Measurements from ENCODE around the gene ABCD1.
"Not testable (repeated sequence)": the region's sequence is repeated elsewhere in the genome, so short reads cannot be mapped to it uniquely, and the experiment has no call there.

The ABCD1 gene

DNA sequence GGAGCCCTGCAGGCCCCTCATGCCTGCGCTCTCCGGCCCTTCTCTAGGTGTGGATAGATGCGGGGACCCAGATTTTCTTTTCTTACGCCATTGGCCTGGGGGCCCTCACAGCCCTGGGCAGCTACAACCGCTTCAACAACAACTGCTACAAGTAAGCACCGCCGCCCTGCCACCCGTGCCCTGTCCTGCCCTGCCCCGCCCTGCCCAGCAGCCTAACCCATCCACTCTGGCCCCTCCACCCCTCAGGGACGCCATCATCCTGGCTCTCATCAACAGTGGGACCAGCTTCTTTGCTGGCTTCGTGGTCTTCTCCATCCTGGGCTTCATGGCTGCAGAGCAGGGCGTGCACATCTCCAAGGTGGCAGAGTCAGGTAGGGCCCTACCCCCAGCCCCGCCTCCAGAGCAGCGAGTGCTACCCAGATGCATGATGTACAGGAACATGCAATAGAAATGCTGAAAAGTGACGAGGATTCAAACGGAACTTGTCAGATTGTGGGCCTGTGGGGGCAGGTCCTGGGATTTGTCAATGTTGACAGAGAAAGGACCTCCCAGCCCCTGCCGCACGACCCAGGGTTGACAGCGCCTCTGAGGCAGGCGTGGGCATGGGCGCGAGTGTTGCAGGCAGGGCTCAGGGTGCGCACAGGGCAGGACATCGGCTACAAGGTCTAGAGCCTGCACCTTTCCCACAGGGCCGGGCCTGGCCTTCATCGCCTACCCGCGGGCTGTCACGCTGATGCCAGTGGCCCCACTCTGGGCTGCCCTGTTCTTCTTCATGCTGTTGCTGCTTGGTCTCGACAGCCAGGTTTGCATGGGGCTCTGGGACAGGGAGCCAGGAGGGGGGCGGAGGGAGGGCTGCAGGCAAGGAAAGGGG is 31.2 kb upstream of the ABCD1 start:
- no peak for DNase-seq (ENCODE audit: low read depth in 1 of 2, low spot score in 1 of 2)

DNA sequence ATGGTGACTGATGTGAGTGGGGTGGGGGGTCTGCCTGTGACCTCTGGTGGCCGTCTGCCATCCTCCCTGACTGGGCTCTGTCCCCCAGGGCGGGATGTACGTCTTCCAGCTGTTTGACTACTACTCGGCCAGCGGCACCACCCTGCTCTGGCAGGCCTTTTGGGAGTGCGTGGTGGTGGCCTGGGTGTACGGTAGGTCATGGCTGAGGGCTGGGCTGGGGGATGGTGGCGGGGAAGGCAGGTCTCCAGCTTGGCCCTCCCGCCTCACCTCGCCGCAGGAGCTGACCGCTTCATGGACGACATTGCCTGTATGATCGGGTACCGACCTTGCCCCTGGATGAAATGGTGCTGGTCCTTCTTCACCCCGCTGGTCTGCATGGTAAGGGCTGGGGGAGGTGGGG is 30.4 kb upstream of the ABCD1 start:
- not testable (repeated sequence) for DNase-seq (ENCODE audit: low read depth in 1 of 2, low spot score in 1 of 2)

DNA sequence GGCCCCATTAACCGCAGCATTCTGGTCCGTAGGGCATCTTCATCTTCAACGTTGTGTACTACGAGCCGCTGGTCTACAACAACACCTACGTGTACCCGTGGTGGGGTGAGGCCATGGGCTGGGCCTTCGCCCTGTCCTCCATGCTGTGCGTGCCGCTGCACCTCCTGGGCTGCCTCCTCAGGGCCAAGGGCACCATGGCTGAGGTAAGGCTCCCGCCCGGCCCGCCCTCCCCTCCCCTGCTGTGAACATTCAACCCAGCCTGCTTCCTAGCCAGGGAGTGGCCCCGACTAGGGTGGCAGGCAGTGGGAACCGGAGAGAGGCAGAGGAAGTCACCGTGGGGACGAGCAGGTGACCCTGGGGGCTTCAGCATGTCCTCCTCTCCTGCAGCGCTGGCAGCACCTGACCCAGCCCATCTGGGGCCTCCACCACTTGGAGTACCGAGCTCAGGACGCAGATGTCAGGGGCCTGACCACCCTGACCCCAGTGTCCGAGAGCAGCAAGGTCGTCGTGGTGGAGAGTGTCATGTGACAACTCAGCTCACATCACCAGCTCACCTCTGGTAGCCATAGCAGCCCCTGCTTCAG is 29.9 kb upstream of the ABCD1 start:
- no peak for DNase-seq (ENCODE audit: low read depth in 1 of 2, low spot score in 1 of 2)

DNA sequence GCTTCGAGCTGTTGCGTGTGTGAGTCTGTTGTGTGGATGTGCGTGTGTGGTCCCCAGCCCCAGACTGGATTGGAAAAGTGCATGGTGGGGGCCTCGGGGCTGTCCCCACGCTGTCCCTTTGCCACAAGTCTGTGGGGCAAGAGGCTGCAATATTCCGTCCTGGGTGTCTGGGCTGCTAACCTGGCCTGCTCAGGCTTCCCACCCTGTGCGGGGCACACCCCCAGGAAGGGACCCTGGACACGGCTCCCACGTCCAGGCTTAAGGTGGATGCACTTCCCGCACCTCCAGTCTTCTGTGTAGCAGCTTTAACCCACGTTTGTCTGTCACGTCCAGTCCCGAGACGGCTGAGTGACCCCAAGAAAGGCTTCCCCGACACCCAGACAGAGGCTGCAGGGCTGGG is 28.6 kb upstream of the ABCD1 start:
- no peak for DNase-seq (ENCODE audit: low read depth in 1 of 2, low spot score in 1 of 2)

DNA sequence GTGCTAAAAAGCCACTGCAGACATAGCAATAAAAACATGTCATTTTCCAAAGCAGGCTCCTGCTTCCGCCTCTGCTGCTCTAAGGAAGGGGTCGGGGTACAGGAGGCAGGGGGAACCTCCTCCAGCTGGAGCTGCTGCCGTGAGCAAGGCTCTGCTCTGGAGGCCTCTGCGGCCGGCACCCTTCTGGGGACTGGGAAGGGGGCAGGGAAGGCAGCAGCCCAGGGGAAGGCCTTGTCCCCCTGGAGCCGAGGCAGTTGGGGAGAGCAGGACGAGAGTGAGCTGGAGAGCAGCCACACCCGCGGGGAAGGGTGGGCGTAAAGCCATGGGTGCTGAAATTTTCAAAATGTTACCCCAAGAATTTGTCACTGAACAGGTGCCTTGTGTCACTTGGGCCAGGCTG is 28.1 kb upstream of the ABCD1 start:
- not testable (repeated sequence) for DNase-seq (ENCODE audit: low read depth in 1 of 2, low spot score in 1 of 2)

DNA sequence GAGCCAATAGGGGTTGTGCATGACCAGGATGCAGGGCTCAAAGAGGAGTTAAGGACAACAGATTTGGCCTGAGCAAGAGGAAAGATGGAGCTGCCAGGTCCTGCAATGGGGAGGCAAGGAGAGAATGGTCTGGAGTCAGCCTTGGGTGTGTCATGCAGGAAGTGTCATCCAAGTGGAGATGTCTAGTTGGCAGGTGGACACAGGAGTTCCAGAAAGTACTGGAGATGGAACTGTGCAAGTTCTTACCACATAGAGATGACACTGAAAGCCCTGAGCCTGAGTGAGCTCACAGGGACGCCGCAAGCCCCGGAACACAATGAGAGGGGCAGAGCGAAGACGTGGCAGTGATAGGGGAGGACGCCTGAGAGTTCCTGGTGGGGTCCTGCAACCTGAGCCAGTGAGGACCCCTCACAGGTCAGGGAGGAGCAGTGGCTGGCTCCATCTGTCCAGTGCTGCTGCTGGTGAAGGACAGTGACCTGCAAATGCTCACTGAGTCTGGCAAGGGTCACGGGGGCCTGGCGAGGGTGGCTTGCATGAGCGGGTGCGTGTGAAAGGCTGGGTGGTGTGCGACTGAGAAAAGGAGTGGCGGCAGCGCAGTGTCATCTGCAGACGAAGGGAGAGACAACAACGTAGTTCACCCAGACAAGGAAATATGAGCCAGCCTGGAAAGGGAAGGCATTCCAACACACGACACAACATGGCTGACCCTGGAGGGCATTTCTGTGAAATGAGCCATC is 27.5 kb upstream of the ABCD1 start:
- DNase-seq (ENCODE audit: low read depth in 1 of 2, low spot score in 1 of 2): not testable (repeated sequence)

DNA sequence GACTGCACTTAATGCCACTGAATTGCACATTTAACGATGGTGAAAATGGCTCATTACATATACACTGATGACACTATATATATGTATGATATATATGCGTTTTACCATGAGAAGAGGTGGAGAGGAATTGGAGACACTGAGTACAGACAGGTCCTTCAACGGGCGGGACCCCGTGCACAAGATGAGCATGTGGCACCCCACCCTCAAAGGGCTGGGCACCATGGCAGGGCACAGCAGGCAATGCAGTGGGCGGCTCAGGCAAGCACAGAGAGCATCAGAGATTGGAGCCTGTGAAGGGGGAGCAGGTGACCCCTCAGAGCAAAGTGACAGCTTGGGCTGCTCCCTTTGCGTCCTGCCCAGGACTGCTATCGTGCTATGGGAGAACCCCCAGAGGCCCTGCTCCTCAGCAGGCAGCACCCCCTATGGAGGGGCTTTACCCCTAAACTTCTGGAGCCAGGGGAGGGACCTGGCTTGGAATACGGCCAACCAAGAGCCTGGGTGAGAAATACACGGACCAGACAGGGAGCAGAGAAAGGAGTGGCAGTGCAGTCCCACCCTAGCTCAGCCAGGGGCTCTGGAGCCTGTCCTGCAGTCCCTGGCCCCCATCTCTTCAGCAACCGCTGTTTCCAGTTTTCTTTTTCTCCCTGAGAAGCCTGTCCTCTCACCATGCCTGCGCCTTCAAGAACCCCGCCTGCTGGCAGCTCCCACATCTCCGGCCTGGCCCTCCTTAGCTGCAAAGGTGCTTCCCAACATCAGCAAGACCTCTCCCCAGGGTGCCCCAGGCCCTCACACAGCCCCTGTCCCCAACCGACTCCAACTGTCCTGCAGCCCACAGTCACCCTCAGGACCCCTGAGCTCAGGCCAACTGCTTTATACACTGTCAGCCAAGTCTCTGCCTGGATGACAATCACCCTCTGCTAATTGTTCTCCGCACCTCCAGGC is 26.5 kb upstream of the ABCD1 start:
- no peak for DNase-seq (ENCODE audit: low read depth in 1 of 2, low spot score in 1 of 2)

DNA sequence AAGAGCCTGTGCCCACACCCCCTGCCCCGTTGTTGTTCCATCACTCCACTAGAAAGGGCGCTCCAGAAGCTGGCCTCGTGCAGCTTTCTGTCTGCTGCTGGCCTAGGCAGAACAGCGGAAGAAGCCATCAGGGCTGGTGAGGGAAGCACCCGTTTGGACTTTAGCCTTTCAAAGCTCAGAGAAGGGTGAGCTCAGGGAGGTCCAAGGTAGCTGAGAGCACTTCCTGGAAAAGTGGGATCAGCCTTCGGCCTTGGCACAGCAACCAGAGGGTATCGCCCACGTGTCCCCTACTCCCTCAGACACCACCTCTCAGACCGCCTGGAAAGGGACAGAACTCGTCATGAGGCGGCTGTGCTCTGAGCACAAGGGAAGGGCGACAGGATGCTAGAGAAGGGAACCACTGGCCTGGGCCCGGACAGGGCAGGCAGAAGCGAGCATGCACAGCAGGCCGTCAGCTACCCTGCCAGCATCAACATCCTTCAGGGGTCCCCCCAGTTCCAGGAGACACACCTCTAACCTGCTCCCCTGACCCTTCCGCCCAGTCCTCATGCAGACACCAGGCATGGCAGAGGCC is 25.4 kb upstream of the ABCD1 start:
- DNase-seq (ENCODE audit: low read depth in 1 of 2, low spot score in 1 of 2): not testable (repeated sequence)

DNA sequence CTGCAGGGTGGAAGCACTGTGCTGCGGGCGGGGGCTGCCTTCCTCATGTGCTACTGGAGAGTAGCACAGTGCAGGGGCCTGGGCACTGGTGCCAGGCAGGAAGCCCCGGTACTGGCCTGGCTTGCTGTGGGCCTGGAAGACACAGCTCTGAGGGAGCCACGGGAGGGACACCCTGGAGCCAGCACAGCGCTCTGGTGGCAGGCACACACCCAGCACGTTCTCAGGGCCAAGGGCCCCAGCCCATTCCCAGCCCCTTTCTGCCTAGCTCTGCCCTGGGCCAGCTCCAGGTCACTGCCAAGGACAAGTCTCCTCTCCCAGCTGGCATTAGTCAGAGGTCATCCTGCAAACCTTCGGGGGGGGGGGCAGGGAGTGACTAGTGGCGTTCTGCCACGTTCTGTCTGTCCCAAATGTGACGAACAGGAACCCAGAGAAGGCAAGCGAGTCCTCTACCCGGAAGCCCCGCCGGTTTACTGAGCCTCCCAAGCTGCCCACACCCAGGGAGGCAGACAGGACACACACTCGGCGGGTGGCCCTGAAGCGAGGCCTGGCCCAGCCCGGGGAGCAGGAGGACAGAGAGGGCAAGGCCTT is 24.8 kb upstream of the ABCD1 start:
- DNase-seq (ENCODE audit: low read depth in 1 of 2, low spot score in 1 of 2): not testable (repeated sequence)

DNA sequence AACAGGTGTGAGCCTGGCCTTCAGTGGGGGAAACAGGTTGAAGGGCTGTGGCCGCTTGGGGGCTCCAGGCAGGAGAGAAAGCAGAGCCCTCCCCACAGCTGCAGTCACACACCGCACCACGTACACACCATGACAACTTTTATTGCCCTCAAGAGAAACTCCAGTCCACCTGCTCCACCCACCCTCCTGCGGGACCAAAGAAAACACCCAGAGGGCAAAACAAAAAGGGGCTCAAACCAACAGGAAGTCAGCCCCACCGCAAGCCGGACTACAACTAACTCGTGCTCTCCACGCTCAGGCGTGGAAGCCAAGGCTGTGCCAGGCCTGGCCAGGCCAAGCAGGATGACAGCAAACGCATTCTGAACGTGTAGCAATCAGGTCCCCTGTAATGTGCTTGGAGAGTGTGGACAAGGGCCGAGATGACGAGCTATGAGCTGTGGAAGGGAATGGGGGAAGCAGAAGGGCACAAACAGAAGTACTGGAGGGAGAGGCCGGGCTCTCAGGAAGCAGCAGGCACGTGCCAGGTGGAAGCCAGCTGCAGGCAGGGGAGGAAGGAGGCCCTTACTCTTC is 24.2 kb upstream of the ABCD1 start:
- no peak for DNase-seq (ENCODE audit: low read depth in 1 of 2, low spot score in 1 of 2)

DNA sequence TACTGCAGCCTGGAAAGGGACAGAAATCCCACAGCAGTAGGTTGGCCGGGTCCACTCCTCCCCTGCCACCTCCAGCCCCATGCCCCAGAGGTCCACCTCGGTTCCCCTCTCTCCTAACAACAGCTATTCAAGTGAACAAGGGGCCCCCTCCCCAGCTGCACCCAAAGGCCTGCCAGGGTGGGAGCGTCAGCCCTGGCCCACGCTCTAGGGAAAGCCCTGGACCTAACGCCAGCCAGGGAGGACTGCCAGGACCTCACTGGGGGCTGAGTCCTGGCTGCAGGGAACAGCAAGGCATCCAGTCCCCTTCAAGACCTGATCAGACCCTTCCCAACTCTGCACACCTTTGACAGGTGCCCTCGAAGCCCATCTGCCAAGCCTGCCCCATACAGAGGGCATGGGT is 23.7 kb upstream of the ABCD1 start:
- no peak for DNase-seq (ENCODE audit: low read depth in 1 of 2, low spot score in 1 of 2)

DNA sequence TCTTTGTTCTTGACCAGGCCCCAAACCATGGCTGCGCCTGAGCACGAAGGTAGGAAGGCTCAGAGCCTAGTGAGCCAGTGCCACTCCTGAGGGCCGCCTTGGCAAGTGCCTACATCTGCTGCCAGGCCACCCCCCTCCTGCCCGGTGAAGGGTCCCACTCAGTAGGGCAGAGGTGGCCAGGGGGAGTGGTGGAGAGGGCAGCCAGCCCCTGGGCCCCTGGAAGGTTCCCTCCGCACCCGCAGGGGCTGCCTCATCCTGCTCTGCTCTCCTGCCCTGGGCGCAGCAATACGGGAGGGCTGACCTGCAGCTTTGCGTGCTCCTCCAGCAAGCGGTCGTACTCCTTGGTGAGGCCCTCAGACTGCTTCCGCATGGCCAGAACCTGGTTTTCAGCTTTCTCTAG is 22.9 kb upstream of the ABCD1 start:
- DNase-seq (ENCODE audit: low read depth in 1 of 2, low spot score in 1 of 2): no peak

DNA sequence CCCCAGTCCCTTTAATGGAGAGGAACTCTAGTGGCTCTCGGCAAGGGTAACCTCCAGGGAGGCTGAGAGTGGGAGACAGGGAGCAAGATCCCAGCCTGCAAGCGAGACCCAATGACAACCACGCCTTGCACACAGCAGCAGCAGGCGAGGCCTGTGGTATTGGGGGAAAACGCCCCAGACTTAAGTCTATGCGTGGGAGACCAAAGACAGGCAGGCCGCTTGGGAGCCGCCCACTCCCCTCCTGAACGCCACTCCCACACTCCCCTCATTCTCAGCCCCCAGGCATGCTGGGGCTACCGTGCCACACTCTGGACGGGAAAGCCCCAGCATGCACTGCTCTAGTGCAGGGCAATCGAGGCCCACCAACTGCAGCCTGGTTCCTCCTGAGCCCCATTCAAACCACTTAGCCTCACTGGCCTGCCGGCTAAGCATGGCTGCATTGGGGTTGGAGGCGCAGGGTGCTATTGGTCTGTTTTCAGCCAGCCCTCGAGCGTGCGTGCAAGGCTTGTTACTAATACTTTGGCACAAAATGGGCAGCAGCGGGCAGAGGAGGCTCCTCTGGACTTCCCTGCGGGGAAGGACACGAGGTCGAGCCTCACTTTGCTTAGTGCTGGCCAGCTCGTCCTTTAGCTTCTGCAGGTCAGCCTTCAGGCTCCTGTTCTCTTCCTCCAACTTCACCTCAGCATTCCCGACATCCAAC is 22.2 kb upstream of the ABCD1 start:
- no peak for DNase-seq (ENCODE audit: low read depth in 1 of 2, low spot score in 1 of 2)

DNA sequence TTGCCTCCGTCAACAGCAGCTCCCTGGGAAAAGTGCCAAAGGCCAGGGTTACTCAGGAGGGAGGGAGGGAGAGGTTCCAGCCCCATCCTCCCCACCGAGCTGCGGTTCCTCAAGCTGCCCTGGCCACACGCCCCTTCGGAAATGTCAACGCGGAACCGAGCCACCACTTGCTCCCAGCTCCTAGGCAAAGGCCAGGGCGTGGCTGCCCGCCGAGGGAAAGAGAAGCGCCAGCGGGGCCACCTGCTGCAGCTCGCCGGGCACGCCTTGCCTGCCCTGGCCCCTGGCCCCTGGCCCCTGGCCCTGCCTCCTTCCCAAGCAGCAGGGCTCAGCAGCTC is 21.7 kb upstream of the ABCD1 start:
- DNase-seq (ENCODE audit: low read depth in 1 of 2, low spot score in 1 of 2): no peak

DNA sequence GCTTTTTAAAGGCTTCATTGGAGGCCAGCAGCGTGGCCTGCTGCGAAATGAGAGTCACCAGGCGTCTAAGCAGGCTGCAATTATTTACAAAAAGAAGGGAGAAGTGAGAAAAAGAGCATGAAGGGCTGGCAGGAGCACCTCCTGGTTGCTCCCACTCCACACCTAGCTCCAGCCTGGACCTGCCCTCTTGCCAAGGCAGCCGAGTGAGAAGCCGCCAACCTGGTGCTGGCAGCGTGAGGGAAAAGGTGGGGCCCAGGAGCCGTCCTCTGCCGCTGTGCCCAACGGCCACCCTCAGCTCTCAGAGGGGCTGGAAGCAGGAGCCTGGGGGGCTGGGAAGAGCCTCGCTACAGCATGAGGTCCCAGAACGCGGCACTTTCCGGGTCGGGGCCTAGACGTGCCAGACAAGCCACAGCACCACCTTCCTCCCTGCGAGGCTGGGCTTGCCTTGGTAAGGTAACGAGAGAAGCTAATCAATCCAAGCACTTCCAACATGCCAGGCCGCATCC is 20.6 kb upstream of the ABCD1 start:
- DNase-seq (ENCODE audit: low read depth in 1 of 2, low spot score in 1 of 2): no peak

DNA sequence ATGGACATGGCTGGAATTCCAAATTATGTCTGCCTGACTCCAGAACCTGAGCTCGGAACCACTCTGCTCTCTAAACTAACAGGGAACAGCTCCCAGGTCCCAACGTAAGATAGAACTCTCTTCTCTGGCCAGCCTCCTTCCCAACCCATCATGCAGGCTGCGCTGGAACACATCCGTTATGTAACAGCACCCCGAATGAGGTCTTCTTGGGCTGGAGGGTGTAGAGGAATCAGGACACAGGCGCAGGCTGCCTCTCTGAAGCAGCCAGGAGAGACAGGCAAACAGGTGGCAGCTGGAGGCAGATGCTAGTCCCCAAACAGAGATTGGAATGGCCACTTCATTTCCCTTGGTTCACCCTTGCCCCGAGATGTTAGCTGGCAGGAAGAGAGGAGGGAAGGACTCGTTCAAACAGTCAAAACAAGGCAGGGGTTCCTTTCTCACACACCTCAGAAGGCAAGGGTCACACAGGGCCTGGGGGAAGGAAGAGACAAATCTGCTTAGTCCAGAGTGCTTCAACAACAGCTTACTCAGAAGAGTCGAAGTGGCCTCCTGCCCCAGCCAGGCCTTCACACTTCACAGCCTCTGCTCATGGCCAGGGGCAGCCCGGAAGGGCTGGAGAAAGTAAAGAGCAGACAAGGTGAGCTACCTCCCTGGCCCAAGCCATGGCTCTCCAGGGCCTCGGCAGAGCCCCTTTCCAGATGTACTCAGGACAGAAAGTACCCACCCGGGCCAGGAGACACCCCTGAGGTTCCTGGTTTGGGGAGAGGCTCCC is 19.8 kb upstream of the ABCD1 start:
- DNase-seq (ENCODE audit: low read depth in 1 of 2, low spot score in 1 of 2): not testable (repeated sequence)

DNA sequence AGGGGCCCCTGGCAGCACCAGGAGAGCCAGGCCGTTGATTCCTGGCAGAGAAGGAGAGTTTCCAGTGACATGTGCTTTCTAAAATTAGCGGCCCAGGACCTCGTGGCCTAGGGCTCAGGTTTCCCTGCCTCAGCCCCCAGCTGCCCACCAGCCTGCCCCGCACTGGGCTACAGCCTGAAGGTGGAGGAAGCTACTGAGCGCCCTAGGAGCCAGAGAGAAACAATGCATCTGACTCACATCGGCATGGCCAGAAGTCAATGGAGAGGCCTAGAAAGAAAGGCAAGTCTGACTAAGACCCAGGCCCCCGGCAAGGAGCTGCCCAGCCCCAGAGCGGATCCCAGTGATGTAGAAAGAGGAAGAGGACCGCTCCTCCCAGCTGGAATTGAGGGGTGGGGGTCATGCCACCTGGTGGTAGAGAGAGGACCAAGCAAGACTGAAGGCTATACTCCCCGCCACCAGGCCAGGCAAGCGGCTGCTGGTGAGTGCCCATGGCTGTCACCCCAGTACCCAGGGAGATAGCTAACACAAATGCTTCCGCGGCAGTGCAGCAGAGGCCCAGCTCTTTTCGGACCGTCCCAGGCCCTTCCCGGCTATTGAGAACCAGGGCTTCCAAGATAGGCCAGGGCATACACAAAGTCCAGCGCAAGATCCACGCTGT is 19.1 kb upstream of the ABCD1 start:
- not testable (repeated sequence) for DNase-seq (ENCODE audit: low read depth in 1 of 2, low spot score in 1 of 2)

DNA sequence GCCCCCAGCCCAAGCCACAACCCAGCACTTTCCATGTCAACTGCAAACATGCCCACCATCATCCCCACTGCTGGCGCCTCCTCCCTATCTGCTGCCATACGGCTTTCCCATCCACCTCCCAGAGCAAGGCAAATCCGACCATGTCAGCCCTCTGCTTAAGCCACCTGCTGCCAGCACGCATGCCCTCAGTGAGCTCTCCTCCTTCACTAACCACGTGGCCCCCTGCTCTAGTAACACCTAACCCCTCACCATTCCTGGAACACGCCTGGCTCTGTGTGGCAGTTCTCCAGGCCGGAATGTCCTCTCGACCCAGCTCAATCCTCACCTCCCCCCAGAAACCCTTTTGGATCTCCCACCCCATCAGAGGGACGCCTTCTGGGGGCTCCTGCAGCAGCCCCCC is 17.9 kb upstream of the ABCD1 start:
- no peak for DNase-seq (ENCODE audit: low read depth in 1 of 2, low spot score in 1 of 2)
